ENCODE results near the gene MUTYH.
A peak's percentile ranks its signal among the peaks of the same experiment; 100 is the strongest.

The MUTYH gene

DNA sequence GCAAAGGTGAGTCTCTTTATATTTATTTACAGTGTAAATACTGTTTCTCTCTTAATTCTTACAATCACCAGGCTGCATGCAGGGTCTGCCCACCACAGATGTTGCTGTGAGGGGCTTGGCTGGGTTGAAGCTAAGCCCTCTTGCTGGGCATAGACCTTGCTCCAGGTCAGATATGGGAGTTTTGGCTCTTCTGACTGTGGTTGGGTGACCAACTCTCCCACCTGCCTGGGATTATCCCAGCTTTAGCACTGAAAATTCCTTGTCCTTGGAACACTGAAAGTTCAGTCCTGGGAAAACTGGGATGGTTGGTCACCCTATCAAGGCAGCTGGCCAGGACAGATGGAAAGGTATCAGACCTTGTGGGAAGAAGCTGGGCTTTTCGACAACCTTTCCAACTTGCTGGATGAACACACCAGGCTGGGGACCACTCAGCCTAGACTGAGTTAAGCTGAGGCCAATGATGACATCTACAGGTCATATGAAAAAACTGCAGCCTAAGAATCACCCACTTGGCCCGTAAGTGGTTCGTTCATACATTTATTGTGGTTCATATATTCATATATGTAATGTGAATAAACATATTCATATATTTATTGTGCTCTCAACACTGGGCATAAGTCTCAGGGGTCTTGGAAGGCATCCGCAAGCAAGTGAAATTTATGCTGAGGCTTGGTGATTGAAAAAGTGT is 40.1 kb downstream of the MUTYH start:
- TF ChIP-seq, protein P1, sequence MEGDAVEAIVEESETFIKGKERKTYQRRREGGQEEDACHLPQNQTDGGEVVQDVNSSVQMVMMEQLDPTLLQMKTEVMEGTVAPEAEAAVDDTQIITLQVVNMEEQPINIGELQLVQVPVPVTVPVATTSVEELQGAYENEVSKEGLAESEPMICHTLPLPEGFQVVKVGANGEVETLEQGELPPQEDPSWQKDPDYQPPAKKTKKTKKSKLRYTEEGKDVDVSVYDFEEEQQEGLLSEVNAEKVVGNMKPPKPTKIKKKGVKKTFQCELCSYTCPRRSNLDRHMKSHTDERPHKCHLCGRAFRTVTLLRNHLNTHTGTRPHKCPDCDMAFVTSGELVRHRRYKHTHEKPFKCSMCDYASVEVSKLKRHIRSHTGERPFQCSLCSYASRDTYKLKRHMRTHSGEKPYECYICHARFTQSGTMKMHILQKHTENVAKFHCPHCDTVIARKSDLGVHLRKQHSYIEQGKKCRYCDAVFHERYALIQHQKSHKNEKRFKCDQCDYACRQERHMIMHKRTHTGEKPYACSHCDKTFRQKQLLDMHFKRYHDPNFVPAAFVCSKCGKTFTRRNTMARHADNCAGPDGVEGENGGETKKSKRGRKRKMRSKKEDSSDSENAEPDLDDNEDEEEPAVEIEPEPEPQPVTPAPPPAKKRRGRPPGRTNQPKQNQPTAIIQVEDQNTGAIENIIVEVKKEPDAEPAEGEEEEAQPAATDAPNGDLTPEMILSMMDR (IDR thresholded peaks at IDR 0.05), result peak; percentile 86

DNA sequence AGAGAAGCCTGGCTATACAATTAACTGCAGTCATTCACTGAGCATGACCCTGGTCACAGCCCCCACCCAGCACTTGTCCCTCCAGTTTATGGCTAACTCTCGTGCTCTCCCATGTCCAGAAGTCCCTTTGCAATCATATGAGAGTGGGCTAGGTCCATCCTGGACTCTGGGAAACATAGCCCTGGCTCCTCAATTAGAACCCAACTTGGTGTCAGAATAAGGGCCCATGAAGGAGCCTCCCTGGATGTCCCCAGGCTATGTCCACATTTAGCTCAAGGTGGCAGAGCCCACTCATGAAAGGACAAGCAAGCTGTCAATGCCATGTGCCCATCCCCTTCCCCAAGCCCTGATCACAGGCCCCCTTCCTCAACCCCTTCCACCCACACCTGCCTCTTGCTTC is 40.9 kb downstream of the MUTYH start:
- TF ChIP-seq, protein P1 (IDR thresholded peaks at IDR 0.05), result no peak

GRCh38 chr1:45297666-45298356 is 42.4 kb downstream of the MUTYH start:
- TF ChIP-seq, protein P1 (IDR thresholded peaks at IDR 0.05), result no peak

GRCh38 chr1:45291716-45292115 is 48.5 kb downstream of the MUTYH start:
- TF ChIP-seq, protein P1 (IDR thresholded peaks at IDR 0.05), result no peak

- TF ChIP-seq, protein P1 (IDR thresholded peaks at IDR 0.05), result no peak
These were observed 57.9 kb downstream of the MUTYH start for GRCh38 chr1:45282351-45282750.

All from LNCAP (cell line).